SIG-M5 treated with dmso at 0.1 percent for 504 hours (cell line): ENCODE results near the gene GLT8D1.
A peak's percentile ranks its signal among the peaks of the same experiment; 100 is the strongest.

ENCODE experiments used
- DNase-seq: peaks from one replicate; lab custom pipeline; 2025; ENCODE audit not compliant: unreplicated experiment; lab: John Stamatoyannopoulos, UW

GLT8D1 gene

DNA sequence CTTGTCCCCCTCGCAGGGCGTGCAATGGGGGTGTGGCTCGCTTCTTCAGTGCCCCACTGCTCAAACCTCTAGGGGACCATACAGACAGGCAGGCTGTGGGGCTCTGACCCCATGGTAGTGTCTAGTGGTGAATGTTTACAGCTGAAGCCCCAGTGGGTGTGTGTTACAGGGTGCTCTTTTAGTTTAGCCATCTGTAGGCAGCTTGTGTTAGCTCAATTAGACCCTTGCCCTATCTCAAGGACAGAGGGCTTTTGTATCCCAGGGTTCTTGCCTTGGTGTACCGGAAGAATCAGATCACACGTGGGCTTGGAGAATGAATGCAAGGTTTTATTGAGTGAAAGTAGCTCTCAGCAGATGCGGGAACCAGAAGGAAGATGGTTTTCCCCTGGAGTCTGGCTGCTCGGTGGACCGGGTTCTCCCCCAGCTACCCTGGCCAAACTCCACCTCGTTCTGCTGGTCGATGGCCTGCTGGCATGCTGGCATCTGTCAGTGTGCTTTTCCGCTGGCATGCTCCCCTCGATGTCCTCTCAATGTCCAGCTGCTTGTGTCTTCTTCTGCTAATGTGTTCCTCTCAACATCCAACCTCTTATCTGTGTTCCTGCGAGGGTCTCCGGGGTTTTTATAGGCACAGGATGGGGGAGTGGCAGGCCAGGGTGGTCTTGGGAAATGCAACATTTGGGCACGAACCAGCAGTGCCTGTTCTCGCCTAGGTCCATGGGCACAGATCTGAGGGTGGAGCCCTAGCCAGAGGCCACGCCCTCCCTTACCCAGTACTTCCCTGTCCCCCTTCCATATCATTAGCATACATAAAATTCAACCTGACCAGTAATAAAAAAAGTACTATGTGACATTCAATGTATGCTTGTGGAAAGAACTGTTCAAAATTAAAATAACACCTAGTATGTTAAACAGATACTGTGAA is 7.0 kb upstream of the GLT8D1 start:
- DNase-seq: no peak

DNA sequence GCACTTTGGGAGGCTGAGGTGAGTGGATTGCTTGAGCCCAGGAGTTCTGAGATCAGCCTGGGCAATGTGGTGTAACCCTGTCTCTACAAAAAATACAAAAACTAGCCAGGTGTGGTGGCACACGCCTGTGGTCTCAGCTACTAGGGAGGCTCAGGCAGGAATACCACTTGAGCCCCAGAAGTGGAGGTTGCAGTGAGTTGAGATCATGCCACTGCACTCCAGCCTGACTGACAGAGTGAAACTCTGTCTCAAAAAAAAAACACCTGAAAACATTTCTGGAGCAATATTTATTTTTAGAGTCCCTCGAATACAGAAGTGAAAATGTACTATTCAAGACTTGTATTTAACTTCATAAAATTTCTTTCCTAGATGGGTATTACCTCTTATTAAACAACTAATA is 4.9 kb upstream of the GLT8D1 start:
- DNase-seq: no peak

DNA sequence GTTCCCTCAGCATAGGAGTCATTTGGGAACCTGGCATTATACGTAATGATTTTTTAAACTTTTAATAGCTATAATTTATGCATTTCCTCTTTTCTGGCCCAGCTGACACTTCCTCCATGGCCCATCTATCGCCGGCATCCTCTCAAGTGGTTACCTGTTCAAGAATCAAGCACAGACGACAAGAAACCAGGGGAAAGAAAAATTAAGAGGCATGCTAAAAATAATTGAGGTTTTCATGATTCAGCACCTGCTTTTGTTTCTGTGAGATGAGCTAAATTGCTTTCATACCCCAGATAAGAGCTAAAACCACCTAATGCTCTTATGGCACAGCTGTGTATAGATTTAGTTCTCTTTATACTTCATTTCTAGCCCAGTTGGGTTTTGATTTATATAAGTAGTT is 2.0 kb upstream of the GLT8D1 start:
- DNase-seq: no peak

DNA sequence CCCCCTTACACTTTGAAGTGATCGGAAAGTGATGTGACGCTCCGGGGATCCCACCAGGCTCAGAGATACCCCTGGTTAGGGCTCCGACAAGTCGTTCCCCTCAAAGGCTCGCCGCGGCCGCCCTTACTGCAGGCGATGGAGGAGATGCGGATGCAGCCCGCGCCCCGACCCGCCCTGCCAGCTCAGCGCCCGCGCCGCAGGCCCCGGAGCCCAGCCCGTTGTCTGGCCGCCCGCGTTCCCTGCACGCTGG is 228 bp downstream of the GLT8D1 start:
- no peak for DNase-seq

DNA sequence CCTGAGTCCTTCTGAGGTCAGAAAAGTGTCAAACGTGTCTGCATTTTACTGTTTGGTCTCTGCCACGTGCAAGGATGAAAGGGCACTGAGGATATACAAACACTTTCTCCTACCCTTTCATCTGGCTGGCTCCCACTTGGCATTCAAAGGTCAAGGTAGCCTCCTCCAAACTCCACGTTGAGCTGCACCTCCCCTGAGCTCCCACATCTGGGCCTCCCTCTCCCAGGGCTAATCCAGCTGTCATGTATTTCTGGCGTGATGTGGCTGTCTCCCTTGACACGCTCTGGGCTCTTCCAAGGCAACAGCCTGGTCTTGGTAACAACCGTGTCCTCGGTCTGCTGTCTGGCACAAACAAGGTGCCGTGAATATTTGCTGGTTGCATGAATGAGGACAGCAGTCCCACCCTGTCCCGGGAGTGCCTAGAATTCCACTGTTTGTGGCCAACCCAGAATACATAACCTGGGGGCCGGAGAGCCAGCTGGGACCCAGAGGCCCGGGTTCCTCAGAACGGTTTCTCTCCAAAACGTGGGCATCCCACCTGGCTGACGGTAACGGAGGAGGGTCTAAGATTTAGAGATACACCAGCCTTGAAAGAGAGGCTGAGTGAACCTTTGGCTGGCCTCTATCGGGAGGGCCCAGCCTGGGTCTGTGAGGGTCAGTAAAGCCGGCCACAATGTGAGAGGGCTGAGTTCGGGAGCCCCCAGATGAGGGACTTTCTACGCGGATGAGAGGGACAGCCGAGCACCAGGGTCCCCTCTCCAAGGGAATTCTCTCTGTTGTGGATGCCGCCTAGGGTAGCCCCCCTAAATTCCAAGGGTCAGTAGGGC is 767 bp downstream of the GLT8D1 start:
- DNase-seq: peak; percentile 32

DNA sequence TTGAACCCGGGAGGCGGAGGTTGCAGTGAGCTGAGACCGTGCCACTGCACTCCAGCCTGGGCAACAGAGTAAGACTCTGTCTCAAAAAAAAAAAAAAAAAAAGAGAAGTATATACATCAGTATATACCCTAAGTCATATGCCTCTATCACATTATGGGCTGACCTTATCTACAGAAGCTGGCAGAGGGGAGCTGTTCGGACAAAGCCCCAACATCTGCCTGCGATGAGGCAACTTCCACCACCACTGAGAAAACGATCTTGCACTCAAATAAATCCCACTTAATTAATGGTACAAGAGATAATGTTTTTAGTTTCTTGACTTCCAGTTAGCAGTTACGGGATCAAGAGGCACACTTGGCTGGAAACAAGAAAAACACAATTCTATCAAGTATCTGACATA is 2.2 kb downstream of the GLT8D1 start:
- no peak for DNase-seq

DNA sequence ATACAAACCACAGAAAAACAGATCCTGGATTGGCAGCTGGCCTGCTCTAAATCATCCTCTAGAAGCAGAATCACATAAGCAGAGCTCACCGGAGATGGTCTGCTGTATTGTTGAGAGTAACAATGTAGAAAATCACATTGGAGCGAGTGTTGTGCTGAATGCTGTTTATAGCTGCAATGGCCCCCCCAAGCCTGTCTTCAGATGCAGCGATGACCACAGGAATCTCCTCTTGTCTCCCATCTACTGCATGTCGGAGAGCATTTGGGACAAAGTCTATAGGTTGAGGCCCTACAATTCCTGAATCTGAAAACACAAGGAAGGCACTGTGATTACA is 8.0 kb downstream of the GLT8D1 start:
- DNase-seq: no peak

DNA sequence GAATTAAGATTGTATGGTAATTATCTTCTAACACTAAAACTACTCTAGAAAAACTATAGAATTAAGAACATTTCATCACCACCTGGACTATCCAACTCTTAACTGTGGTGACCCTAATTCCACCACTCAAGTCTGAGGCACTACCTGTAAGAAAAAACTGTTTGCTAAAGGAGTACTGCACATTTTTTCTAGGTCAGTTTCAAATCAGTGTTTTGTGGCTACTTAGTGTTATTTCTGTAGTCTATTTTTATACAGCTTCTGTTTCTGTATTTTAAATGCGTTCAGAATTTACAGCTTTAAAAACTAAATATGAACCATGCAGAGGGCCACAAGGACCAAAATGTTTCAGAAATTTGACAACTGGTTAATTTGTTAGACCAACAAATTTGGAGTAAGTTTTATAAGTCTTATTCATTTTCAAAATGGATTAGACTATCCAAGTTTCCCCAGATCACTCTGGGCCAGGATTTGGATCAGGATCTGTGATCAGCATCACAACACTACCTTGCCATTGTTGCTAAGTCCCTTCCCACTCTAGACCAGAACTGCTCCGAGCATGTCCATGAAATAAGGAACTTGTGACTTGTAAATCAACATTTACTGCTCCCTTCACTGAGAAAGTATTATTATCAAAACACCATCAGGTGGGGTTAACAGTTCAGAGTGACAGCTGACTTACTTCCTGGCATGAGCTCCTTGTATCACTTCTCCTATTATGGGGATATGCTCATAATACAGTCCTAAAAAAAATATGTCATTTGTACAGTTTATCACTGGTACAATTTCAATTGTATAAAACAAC is 8.6 kb downstream of the GLT8D1 start:
- DNase-seq: no peak

DNA sequence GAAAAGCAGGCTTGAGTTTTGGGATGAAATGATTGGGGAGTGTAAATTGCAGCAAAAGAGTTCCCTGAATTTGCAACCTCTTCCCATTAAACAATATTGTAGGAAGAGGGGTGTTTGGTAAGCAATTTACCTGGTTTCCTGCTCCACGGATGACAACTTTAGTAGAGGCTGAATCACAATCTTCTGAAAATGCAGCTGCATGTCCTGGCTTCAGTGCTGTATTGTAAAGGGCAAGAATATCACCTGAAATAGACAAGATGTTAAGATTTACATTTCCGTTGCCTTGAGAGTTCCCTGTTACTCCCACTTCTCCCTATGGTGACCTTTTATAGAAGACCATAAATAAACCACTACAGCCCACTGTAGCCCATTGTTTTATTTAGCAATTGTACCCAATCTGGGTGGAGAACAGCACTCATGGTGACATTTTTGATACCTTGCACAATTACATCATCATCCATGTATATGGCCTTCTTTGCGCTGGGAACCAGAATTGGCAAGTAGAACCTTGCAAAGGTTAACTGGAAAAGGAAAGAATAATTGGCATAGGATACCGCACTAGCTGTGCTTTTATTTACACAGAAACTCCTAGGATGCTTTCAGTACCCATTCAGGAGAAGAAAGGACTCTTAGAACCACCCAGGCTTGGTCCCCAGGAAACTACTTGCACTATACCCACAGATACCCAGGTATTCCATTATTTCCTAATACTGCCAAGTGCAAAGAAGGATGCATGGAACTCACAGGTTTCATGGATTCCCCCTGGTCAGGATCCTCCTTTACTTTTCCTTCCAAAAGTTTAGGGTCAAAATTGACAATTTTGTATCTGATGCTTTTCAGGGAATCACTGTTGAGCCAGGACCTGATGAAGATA is 9.6 kb downstream of the GLT8D1 start:
- no peak for DNase-seq

DNA sequence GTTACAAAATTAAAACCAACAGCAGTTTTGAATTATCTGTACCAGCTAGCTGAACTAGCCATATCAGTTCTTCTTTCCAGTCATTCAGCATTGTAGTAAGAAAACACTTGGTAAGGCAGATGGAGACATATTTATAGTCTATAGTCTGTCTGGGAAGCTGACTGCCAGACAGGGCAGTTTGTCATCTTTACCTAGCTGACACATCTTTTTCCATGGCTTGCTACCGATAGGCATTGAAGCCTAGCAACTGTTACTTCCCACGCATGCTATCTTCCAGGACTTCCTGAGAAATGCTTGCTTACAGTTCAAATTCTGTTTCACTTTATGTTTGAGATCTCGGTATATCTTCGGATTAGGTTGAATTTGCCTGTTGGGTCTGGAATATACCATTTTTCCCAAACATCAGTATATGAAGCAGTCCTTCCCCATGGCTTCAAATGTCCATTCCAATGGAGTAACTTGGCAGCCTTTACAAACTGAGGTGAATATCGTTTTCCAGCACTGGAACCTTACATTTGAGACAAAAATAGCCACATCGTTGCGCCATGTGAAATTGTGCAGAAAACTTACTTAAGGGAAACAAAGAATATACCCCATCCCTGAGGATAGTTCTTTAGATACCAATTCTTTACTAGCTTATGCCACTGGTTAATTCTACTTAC is 10.9 kb downstream of the GLT8D1 start:
- no peak for DNase-seq

DNA sequence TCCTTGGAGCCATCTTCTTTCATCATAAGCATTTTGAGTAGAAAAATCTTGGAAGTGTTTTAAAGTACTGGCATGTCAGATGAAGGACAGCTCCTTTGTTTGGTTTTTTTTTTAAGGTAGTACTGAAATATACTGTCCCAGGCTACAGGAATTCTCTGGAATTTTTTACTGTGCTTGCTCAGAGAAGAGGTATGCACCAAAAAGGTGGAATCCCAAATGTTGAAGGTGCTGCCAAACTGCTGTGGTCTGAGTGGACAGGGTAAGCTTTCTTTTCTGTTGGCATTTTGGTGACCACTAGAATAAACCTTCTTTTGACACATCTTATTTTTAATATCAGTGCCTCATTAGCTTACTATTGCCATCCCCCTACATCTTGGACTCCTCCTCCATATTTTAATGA is 12.5 kb downstream of the GLT8D1 start:
- DNase-seq: no peak

DNA sequence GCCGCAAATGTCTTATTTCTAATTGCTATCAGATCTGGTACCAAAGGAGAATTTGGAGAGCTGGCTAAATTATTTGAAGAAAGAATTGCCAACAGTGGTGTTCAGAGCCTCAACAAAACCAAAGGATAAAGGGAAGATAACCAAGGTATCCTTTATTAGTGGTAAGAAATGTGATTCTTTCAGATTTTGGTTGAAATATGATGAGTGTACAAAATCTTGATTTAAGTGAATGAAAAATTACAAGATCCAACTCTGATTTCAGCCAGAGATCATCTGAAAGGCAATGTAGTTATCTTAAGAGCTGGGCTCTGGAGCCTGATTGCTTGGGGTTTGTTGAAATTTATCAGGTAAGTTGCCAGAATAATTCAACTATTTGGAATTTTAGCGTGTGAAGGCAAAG is 15.0 kb downstream of the GLT8D1 start:
- DNase-seq: no peak

DNA sequence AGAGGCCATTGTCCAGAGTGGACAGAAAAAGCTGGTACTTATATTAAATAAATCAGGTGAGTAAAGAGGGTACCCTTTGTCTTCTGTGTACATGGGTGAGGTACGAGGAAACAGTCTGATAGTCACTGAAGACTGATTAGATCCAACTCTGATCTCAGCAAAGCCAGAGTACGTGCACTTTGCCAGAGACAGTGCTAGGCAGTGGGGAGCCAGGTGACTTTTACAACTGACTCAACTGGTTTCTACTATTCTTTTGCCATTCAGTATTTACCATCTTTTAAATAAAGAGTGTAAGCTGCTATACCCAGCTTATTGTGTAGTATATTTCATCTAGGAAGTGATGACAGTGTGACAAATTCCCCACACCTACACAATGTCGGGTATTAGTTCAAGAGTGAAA is 16.4 kb downstream of the GLT8D1 start:
- no peak for DNase-seq

DNA sequence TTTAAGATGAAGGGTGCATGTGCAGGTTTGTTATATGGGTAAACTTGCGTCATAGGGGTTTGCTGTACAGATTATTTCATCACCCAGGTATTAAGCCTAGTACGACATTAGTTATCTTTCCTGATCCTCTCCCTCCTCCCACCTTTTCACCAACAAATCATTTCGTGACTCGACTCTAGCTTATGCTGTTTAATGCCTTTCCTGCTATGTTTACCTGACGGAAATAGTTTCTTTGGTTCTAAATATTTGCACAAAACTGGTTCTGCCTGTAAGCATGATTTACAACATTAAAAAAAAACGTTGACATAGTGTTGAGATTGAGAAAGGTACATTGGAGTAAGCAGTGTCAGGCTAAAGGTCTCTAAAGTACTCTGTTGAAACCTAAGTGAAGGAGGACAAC is 17.3 kb downstream of the GLT8D1 start:
- DNase-seq: peak; percentile 36

DNA sequence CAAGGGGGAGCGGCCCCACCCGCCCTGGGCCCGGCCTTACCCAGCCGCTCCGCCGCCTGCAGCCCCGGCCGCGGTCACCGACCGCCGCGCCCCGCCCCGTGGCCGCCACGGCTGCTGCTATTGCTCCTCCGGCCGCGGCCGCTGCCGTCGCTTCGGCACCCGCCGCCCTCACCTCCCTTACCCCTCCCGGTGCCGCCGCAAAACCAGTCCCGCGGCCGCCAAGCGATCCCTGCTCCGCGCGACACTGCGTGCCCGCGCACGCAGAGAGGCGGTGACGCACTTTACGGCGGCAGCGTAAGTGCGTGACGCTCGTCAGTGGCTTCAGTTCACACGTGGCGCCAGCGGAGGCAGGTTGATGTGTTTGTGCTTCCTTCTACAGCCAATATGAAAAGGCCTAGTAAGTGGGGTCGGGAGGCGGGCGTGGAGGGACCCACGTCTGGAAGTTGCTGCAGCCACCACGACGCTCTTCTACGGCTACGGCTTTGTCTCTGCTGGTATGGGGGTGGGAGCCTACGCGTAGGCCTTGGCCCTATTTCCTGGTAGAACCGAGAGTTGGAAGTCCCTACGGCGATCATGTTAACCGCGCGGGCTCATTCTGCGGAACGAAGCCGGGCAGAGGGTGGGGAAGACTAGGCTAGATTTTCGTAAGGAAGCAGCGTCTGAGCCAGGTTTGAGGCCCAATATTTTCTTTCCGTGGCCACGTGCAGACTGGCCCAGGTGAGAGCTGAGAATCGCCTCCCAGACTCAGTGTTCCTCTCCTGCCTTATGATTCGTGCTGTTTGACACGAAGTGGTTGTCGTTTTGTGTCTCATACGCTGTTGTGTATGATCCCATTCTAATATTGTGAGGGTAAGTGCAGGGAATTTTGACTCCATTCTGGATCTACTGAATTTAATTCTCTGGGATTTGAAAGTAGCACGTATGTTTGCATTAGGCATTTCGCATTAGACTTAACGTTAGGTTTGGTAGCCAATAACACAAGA is 19.6 kb downstream of the GLT8D1 start, which contains the start of the genes GNL3 and PBRM1:
GNL3 (plus strand) TSS at position 324 of the 983 bp plus-strand sequence; CDS start at position 385, 61 bp downstream.
PBRM1 (minus strand) TSS at position 205 of the 983 bp plus-strand sequence.
- peak; percentile 89 for DNase-seq

DNA sequence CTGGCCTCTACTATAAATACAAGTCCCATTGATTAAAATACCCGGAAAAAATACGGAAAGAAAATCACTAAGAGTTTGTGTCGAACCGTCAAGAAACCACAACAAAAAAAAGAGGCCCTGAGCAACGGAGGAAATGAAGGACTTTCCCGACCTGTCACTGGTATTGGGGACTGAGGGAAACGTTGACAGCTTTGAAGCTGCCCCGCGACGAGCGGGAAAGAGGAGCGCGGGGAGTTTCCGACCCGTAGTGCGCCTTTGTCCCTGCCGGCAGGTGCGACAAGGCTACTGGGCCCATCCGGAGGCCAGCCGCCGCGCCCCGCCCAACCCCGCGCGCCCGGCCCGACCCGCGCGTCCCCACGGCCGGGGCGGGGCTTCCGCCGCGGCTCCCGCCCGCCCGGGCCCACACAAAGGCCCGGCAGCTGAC is 20.3 kb downstream of the GLT8D1 start:
- peak; percentile 72 for DNase-seq

DNA sequence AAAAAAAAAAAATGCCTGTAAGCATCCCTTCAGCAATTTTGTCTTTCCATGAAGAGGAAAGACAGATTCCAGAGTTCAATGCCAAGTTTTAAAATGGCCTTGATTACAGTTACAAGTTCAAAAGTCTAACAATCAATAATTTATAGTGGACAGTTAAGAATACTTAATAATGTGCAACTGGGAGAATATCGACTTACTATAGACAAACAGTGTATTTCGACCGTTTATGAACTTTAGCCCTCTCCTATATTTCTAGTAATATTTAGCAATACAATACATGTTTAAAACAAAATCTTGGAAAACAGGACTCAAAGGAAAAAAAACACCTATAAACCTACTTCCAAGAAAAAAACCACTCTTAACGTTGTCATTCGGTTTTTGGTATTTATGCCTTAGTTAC is 21.4 kb downstream of the GLT8D1 start:
- no peak for DNase-seq

DNA sequence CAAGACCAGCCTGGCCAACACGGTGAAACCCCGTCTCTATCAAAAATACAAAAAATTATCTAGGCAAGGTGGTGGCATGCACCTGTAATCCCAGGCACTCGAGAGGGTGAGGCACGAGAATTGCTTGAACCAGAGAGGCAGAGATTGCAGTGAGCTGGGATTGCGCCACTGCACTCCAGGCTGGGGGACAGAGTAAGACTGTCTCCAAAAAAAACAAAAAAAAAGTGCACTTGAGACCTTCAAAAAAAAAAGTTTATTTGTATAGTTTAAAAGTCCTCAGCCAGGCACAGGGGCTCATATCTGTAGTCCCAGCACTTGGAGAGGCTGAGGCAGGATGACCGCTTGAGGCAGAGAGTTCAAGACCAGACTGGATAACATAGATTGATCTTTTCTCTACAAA is 22.0 kb downstream of the GLT8D1 start:
- no peak for DNase-seq

DNA sequence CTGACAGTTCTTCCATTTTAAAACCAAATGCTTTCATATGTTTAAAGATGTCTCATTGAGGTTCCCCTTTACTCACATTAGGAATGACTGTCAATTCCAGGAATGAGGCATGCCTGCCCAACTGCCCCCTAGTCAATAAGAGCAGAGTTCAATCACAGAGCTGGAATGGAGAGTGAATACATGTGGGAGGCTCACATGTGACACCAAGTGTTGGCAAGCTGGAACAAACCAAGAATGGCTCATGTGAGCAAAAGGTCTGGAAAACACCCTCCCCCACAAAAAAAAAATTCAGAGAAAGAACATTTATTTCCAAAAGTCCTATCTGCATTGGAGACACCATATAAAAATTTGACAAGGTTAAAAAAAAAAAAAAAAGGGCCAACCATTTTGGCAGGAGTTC is 23.6 kb downstream of the GLT8D1 start:
- no peak for DNase-seq
